PC-3 (cell line): ENCODE data around the gene RIMS4. TPM values are rescaled to one million over a fixed set of nuclear protein-coding genes. Genes with fewer than 3 reads are reported as not detected.

ENCODE experiments used
- ATAC-seq: fragments of 200-7000 bp; cut with Tn5 transposase; 2 replicates; pipeline ENCODE4 v1.9.1; 2020; ENCODE audit warnings: mild to moderate bottlenecking, moderate library complexity
- BruUV-seq: library from RNA; stranded (reverse); fragments of 400-500 nt; replicated peaks from 2 replicates; lab custom pipeline; 2021; lab: Mats Ljungman, UMichigan
- CTCF ChIA-PET: fragments of 300-600 bp; sonication (Branson Sonifier 250); formaldehyde crosslinking; loops from one replicate; lab custom pipeline; 2022; ENCODE audit warnings: antibody characterized with exemption; lab: Charles Lee
- POLR2A ChIA-PET: fragments of 300-600 bp; sonication (Branson Sonifier 250); formaldehyde crosslinking; loops from one replicate; lab custom pipeline; 2022; ENCODE audit warnings: antibody characterized with exemption; ENCODE audit not compliant: unreplicated experiment; lab: Charles Lee
- DNase-seq: peaks from one replicate; pipeline ENCODE4 v3.0.0-alpha.2; 2015
- H2AFZ ChIP-seq: fragments of 300-600 bp; sonication (generic); 2 replicates; pipeline ENCODE4 v1.6.0; 2016; ENCODE audit warnings: antibody characterized with exemption, low read length
- H3F3A ChIP-seq: fragments of 300-600 bp; sonication (generic); one replicate; pipeline ENCODE4 v1.6.0; 2017; ENCODE audit warnings: antibody characterized with exemption, low read length, control low read depth, mild to moderate bottlenecking; ENCODE audit not compliant: unreplicated experiment
- H3K27ac ChIP-seq: fragments of 300-600 bp; sonication (generic); 2 replicates; pipeline ENCODE4 v1.5.1; 2016; ENCODE audit warnings: mild to moderate bottlenecking, low read length
- H3K27me3 ChIP-seq: fragments of 300-600 bp; sonication (generic); 2 replicates; pipeline ENCODE4 v1.6.1; 2016; ENCODE audit warnings: low read length, mixed read lengths
- H3K36me3 ChIP-seq: fragments of 300-600 bp; sonication (generic); 2 replicates; pipeline ENCODE4 v1.6.1; 2016; ENCODE audit warnings: low read depth, mixed run types, low read length, mixed read lengths
- H3K4me1 ChIP-seq: fragments of 300-600 bp; sonication (generic); 2 replicates; pipeline ENCODE4 v1.5.1; 2016; ENCODE audit warnings: low read length; ENCODE audit not compliant: insufficient read depth
- H3K4me2 ChIP-seq: fragments of 300-600 bp; sonication (generic); 2 replicates; pipeline ENCODE4 v1.6.0; 2016; ENCODE audit warnings: low read length
- H3K4me3 ChIP-seq: fragments of 300-600 bp; sonication (generic); 2 replicates; pipeline ENCODE4 v1.5.1; 2016; ENCODE audit warnings: mild to moderate bottlenecking, low read length, mixed read lengths
- H3K79me2 ChIP-seq: fragments of 300-600 bp; sonication (generic); 2 replicates; pipeline ENCODE4 v1.6.1; 2017; ENCODE audit warnings: low read length, mixed read lengths
- H3K9ac ChIP-seq: fragments of 300-600 bp; sonication (generic); 2 replicates; pipeline ENCODE4 v1.6.0; 2016; ENCODE audit warnings: mild to moderate bottlenecking, low read length
- H3K9me2 ChIP-seq: fragments of 300-600 bp; sonication (generic); replicated peaks from 2 replicates; pipeline ENCODE4 v1.6.1; 2016; ENCODE audit warnings: mixed run types, low read length, mixed read lengths
- H3K9me3 ChIP-seq: fragments of 300-600 bp; sonication (generic); 2 replicates; pipeline ENCODE4 v1.6.1; 2016; ENCODE audit warnings: low read length, mixed read lengths
- H4K20me1 ChIP-seq: fragments of 300-600 bp; sonication (generic); 2 replicates; pipeline ENCODE4 v1.6.1; 2016; ENCODE audit warnings: low read length, mixed read lengths
- CTCF ChIP-seq: fragments of 300-600 bp; sonication (generic); conservative IDR thresholded peaks from 2 replicates; pipeline ENCODE4 v1.5.1; 2017; ENCODE audit warnings: antibody characterized with exemption, low read depth, mild to moderate bottlenecking, low read length
- EZH2 ChIP-seq: fragments of 300-600 bp; sonication (generic); IDR thresholded peaks from one replicate; pipeline ENCODE4 v1.6.1; 2017; ENCODE audit warnings: antibody characterized with exemption, mild to moderate bottlenecking, low read length; ENCODE audit not compliant: unreplicated experiment
- EZH2phosphoT487 ChIP-seq: fragments of 300-600 bp; sonication (generic); IDR thresholded peaks from 2 replicates; pipeline ENCODE4 v1.6.1; 2018; ENCODE audit warnings: mild to moderate bottlenecking, antibody characterized with exemption, low read length, borderline replicate concordance
- intact Hi-C: fragments of 100-400 bp; cut with micrococcal nuclease; formaldehyde crosslinking; loops from 2 replicates; pipeline ENCODE4 v1.9.0; 2023
- total RNA-seq: library from RNA; depleted of rRNA; stranded (reverse); fragments of >200 nt; gene quantifications from 2 replicates; pipeline ENCODE4 v1.2.3, GENCODE V29; 2014

RIMS4 gene
- total RNA-seq, 1 experiment from 2014 or later: 0.04 TPM

GRCh38 chr20:44705364-44706094 lies 104.8 kb downstream of the RIMS4 start:
- Histone ChIP-seq H3K27ac (no peak overlapping the region), H3K79me2 (no peaks in the 10 kb centered on the region), H3K4me2 (no peak overlapping the region), H3K9ac (no peak overlapping the region), H3K9me2 (no peaks in the 10 kb centered on the region), H3K4me3 (no peak overlapping the region), H3K27me3 (no peaks in the 10 kb centered on the region), H3K9me3 (no peaks in the 10 kb centered on the region), H3F3A (no peaks in the 10 kb centered on the region), H2AFZ (no peak overlapping the region), H4K20me1 (no peaks in the 10 kb centered on the region), H3K36me3 (no peaks in the 10 kb centered on the region), H3K4me1 (peaks cover 15% of the 10 kb centered on the region)
- ChIA-PET POLR2A (no interaction called here), CTCF (interaction anchor here (0.7 kb wide), 1 partner anchor 15 kb away, joined by 3 read pairs; no protein-coding TSS in a partner anchor)
- DNase-seq (no peak), ATAC-seq (no peak)
- TF ChIP-seq CTCF: no peak
- TF ChIP-seq EZH2phosphoT487: no peak
- TF ChIP-seq EZH2: no peak
- intact Hi-C loops: no loop called here
- no TSS peak for BruUV-seq

- Histone ChIP-seq H3K27ac (no peak overlapping the region), H3K9ac (no peak overlapping the region), H3K27me3 (no peaks in the 10 kb centered on the region), H4K20me1 (no peaks in the 10 kb centered on the region), H3K9me3 (no peaks in the 10 kb centered on the region), H3K79me2 (no peaks in the 10 kb centered on the region), H3K9me2 (no peaks in the 10 kb centered on the region), H3K4me1 (peaks cover 15% of the 10 kb centered on the region), H3K36me3 (no peaks in the 10 kb centered on the region), H3K4me2 (no peak overlapping the region), H3K4me3 (no peak overlapping the region), H2AFZ (no peak overlapping the region), H3F3A (no peaks in the 10 kb centered on the region)
- ChIA-PET CTCF (no interaction called here), POLR2A (no interaction called here)
- TF ChIP-seq EZH2 (no peak), CTCF (no peak), EZH2phosphoT487 (no peak)
- DNase-seq (peak; percentile 46), ATAC-seq (peak; percentile 19; the same call in 1 of the 2 replicates)
- BruUV-seq: no TSS peak
- intact Hi-C loops: no loop called here
These were observed 105.8 kb downstream of the RIMS4 start for GRCh38 chr20:44704551-44704971.

GRCh38 chr20:44703956-44704488 lies 106.3 kb downstream of the RIMS4 start:
- TF ChIP-seq EZH2phosphoT487: no peak
- TF ChIP-seq CTCF: no peak
- TF ChIP-seq EZH2: no peak
- Histone ChIP-seq H3K79me2 (no peaks in the 10 kb centered on the region), H2AFZ (no peak overlapping the region), H3K9ac (no peak overlapping the region), H4K20me1 (no peaks in the 10 kb centered on the region), H3K27ac (no peak overlapping the region), H3K36me3 (no peaks in the 10 kb centered on the region), H3K4me1 (peaks cover 15% of the 10 kb centered on the region), H3K27me3 (no peaks in the 10 kb centered on the region), H3K9me2 (no peaks in the 10 kb centered on the region), H3K4me3 (no peak overlapping the region), H3K9me3 (no peaks in the 10 kb centered on the region), H3F3A (no peaks in the 10 kb centered on the region), H3K4me2 (no peak overlapping the region)
- ATAC-seq: no peak
- intact Hi-C loops: no loop called here
- ChIA-PET POLR2A (no interaction called here), CTCF (no interaction called here)
- no TSS peak for BruUV-seq
- DNase-seq: no peak
